K562 (cell line): ENCODE results near the gene OXNAD1. TPM values are rescaled to one million over a fixed set of nuclear protein-coding genes. Genes with fewer than 3 reads are reported as not detected.

Source experiments
- RB1 ChIP-seq: fragments of 450-650 bp; IDR thresholded peaks from 2 replicates; pipeline ENCODE4 v1.6.1; 2017; ENCODE audit warnings: low read depth, mild to moderate bottlenecking
- polyA plus RNA-seq, 8 experiments: library from polyadenylated mRNA; depleted of rRNA in 4 of 8; stranded (reverse) in 5 of 8; unstranded in 3 of 8; fragments of >200 nt; fragmentation: Nextera tagmentation in 2 of 8; fragmentation: Illumina TruSeq in 1 of 8; extraction: Ambion mirVana in 2 of 8; extraction: Trizol in 1 of 8; gene quantifications; 2 replicates each; pipeline versions ENCODE4 v1.2.1 to v1.2.3, GENCODE V29; 2011 to 2014; ENCODE audit warnings: inconsistent platforms in 1 of 8, missing spikeins in 1 of 8
- total RNA-seq, 7 experiments: library from RNA; depleted of rRNA in 6 of 7; stranded (reverse); fragments of >200 nt in 6 of 7; fragmentation: Illumina TruSeq in 2 of 7; extraction: Trizol in 2 of 7; gene quantifications; 2 replicates each; pipeline versions ENCODE4 v1.2.1 to v1.2.3, GENCODE V29; 2011 to 2021; ENCODE audit warnings: low replicate concordance in 1 of 7
- TF ChIP-seq, protein P1 (sequence below), 3 experiments: fragments of 200-800 bp in 1 of 3; fragments of 250-450 bp in 1 of 3; fragments of 450-650 bp in 1 of 3; sonication (Bioruptor Pico) in 1 of 3; sonication (Bioruptor generic) in 1 of 3; formaldehyde crosslinking in 1 of 3; IDR thresholded peaks; 2 replicates each; pipeline versions ENCODE4 v1.6.1 to v1.8.0; 2016 to 2022; ENCODE audit warnings: mild to moderate bottlenecking in 2 of 3, missing genetic modification characterization in 2 of 3, missing compliant biosample characterization in 1 of 3, moderate library complexity in 1 of 3
- TF ChIP-seq, protein P2 (sequence below): fragments of 450-650 bp; IDR thresholded peaks from 2 replicates; pipeline ENCODE4 v1.7.1; 2018; ENCODE audit warnings: mild to moderate bottlenecking, low read depth; ENCODE audit not compliant: partially characterized antibody

OXNAD1 gene
- total and polyA plus RNA-seq, 9 of the 15 experiments (the other 6 are each of a cell fraction or from before 2014, with no cell fraction given) = 12.8 to 44.4 (median 41.1) TPM

DNA sequence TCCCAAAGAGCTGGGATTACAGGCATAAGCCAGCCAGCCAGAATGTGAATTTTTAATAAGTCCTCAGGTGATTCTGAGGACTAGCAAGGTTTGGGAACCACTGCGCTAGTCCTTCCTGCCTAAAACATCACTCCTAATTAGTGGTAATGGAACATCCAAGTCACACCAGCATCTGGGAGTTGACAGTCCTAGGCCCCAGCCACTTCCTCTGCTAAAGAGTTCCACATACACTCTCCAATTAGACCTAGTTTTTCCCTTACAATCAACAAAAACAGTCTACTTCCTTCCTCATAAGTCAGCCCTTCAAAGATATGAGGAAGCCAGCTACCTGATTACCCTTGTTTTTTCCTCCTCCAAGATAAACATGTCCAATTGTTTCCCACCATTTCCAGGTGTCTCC is 78.1 kb downstream of the OXNAD1 start (continued):
- TF ChIP-seq, protein P1, sequence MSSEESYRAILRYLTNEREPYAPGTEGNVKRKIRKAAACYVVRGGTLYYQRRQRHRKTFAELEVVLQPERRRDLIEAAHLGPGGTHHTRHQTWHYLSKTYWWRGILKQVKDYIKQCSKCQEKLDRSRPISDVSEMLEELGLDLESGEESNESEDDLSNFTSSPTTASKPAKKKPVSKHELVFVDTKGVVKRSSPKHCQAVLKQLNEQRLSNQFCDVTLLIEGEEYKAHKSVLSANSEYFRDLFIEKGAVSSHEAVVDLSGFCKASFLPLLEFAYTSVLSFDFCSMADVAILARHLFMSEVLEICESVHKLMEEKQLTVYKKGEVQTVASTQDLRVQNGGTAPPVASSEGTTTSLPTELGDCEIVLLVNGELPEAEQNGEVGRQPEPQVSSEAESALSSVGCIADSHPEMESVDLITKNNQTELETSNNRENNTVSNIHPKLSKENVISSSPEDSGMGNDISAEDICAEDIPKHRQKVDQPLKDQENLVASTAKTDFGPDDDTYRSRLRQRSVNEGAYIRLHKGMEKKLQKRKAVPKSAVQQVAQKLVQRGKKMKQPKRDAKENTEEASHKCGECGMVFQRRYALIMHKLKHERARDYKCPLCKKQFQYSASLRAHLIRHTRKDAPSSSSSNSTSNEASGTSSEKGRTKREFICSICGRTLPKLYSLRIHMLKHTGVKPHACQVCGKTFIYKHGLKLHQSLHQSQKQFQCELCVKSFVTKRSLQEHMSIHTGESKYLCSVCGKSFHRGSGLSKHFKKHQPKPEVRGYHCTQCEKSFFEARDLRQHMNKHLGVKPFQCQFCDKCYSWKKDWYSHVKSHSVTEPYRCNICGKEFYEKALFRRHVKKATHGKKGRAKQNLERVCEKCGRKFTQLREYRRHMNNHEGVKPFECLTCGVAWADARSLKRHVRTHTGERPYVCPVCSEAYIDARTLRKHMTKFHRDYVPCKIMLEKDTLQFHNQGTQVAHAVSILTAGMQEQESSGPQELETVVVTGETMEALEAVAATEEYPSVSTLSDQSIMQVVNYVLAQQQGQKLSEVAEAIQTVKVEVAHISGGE (CRISPR knock-in tag; IDR thresholded peaks at IDR 0.05) = no peak
- no peak for TF ChIP-seq RB1
- TF ChIP-seq, protein P2, sequence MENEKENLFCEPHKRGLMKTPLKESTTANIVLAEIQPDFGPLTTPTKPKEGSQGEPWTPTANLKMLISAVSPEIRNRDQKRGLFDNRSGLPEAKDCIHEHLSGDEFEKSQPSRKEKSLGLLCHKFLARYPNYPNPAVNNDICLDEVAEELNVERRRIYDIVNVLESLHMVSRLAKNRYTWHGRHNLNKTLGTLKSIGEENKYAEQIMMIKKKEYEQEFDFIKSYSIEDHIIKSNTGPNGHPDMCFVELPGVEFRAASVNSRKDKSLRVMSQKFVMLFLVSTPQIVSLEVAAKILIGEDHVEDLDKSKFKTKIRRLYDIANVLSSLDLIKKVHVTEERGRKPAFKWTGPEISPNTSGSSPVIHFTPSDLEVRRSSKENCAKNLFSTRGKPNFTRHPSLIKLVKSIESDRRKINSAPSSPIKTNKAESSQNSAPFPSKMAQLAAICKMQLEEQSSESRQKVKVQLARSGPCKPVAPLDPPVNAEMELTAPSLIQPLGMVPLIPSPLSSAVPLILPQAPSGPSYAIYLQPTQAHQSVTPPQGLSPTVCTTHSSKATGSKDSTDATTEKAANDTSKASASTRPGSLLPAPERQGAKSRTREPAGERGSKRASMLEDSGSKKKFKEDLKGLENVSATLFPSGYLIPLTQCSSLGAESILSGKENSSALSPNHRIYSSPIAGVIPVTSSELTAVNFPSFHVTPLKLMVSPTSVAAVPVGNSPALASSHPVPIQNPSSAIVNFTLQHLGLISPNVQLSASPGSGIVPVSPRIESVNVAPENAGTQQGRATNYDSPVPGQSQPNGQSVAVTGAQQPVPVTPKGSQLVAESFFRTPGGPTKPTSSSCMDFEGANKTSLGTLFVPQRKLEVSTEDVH = no peak
